Colonic mucosa (tissue), 4 donors: Measurements from ENCODE around the gene ARPC5. TPM values are rescaled to one million over a fixed set of nuclear protein-coding genes. Genes with fewer than 3 reads are reported as not detected.

Experiments used
- DNase-seq: peaks from one replicate; pipeline ENCODE4 v3.0.0-alpha.2; 2020
- H3K27ac ChIP-seq: fragments of 200-600 bp; one replicate; pipeline ENCODE4 v1.8.0; 2021
- H3K27me3 ChIP-seq: fragments of 200-600 bp; one replicate; pipeline ENCODE4 v1.8.0; 2021
- H3K36me3 ChIP-seq: fragments of 200-600 bp; one replicate; pipeline ENCODE4 v1.8.0; 2021
- H3K4me1 ChIP-seq: fragments of 200-600 bp; one replicate; pipeline ENCODE4 v1.8.0; 2021; ENCODE audit warnings: mild to moderate bottlenecking
- H3K4me3 ChIP-seq: fragments of 200-600 bp; one replicate; pipeline ENCODE4 v1.8.0; 2021
- H3K9ac ChIP-seq, 2 donors: one replicate each; pipeline ENCODE4 v1.7.0; 2013; ENCODE audit warnings: control low read depth in 2 of 2, low read depth in 2 of 2, low read length in 2 of 2
- H3K9me3 ChIP-seq: fragments of 200-600 bp; one replicate; pipeline ENCODE4 v1.8.0; 2021
- intact Hi-C: fragments of 100-400 bp; cut with DNase I; formaldehyde crosslinking; loops from one replicate; pipeline ENCODE4 v1.14.1; 2022
- total RNA-seq, 2 donors: library from RNA; stranded (reverse); fragmentation: NEBNext Ultra II Directional in 1 of 2; extraction: Animal tissue kit (Norgen Biotek cat#: 25700) in 1 of 2; gene quantifications; one replicate each; pipeline ENCODE4 v1.2.1, GENCODE V29; 2021
- TF ChIP-seq, protein P1 (sequence below): fragments of 200-600 bp; IDR thresholded peaks from one replicate; pipeline ENCODE4 v1.8.0; 2022; ENCODE audit warnings: antibody characterized with exemption, mild to moderate bottlenecking
- donor health status: healthy.
- donor health status: DM: no; HTN: no; CAD: no.
- donor health status: DM: no; HTN: no; CAD: no.

ARPC5 gene
- total RNA-seq, 2 donors from 2014 or later = 147 to 189 TPM

DNA sequence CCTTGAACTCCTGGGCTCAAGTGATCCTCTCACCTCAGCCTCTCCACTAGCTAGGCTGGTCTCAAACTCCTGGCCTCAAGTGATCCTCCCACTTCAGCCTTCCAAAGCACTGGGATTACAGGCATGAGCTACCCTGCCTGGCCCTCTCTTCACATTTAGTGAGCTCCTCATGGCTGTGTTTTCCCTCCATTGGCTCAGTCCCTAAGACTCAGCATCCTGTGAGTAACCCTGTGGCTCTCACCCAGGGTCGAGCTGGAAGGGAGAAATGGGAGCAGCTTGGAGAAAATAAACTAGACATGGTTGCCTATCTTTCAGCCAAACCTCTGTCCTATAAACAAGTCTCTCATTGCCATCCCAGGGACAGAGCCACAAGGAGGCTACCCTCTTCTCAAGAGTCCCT is 62.9 kb downstream of the ARPC5 start:
- Histone ChIP-seq H3K9me3 (no peaks in the 10 kb centered on the region), H3K36me3 (no peaks in the 10 kb centered on the region), H3K4me3 (no peak overlapping the region), H3K9ac (no peak overlapping the region), H3K27me3 (no peaks in the 10 kb centered on the region), H3K27ac (no peak overlapping the region), H3K4me1 (no peaks in the 10 kb centered on the region)
- no peak for DNase-seq
- TF ChIP-seq, protein P1, sequence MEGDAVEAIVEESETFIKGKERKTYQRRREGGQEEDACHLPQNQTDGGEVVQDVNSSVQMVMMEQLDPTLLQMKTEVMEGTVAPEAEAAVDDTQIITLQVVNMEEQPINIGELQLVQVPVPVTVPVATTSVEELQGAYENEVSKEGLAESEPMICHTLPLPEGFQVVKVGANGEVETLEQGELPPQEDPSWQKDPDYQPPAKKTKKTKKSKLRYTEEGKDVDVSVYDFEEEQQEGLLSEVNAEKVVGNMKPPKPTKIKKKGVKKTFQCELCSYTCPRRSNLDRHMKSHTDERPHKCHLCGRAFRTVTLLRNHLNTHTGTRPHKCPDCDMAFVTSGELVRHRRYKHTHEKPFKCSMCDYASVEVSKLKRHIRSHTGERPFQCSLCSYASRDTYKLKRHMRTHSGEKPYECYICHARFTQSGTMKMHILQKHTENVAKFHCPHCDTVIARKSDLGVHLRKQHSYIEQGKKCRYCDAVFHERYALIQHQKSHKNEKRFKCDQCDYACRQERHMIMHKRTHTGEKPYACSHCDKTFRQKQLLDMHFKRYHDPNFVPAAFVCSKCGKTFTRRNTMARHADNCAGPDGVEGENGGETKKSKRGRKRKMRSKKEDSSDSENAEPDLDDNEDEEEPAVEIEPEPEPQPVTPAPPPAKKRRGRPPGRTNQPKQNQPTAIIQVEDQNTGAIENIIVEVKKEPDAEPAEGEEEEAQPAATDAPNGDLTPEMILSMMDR = no peak
- intact Hi-C loops = no loop called here

DNA sequence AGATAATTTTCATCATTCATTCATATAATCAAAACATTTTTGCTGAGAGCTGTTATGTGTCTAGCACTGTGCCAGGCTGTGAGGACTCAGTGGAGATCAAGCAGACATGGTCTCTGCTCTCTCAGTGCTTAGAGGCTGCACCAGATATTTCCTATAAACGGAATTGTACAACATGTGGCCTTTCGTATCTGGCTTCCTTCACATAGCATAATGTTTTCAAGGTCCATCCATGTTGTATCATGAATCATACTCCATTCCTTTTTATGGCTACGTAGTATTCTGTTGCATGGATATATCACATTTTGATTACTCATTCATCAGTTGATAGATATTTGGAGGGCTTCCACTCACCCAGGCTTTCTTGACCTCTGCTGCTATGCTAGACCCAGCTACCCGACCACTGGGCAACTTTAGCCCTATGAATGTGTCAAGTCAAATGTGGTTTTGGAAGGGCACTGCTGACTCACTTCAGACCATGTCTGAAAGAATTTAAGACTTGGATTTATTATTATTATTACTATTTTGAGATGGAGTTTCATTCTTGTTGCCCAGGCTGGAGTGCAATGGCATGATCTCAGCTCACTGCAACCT is 63.8 kb downstream of the ARPC5 start:
- no peak overlapping the region for H3K4me3 ChIP-seq
- H3K4me1 ChIP-seq = no peaks in the 10 kb centered on the region
- intact Hi-C loops = no loop called here
- DNase-seq = no peak
- H3K27me3 ChIP-seq = no peaks in the 10 kb centered on the region
- no peaks in the 10 kb centered on the region for H3K9me3 ChIP-seq
- H3K9ac ChIP-seq = no peak overlapping the region
- H3K36me3 ChIP-seq = no peaks in the 10 kb centered on the region
- no peak overlapping the region for H3K27ac ChIP-seq
- TF ChIP-seq, protein P1 = no peak

Other genes with a start within 250 kb of the ARPC5 start
- 1 to 10 TPM in 1 of 2 donors, under 1 TPM in 1; 0.27 to 1.4 TPM for gene NMNAT2, start 217.4 kb downstream of the ARPC5 start, total RNA-seq
- gene SMG7, start 163.3 kb downstream of the ARPC5 start, total RNA-seq = 10 to 100 TPM; 55.2 to 57.1 TPM
- 1 to 10 TPM; 2.5 to 9.1 TPM for gene NCF2, start 45.3 kb downstream of the ARPC5 start, total RNA-seq
- gene APOBEC4, start 17.5 kb upstream of the ARPC5 start, total RNA-seq = not detected
- gene RGL1, start 169.3 kb upstream of the ARPC5 start, total RNA-seq = 1 to 10 TPM; 4.0 to 9.5 TPM